22Rv1 (cell line): ENCODE results near the gene PCTP.

ENCODE experiments used
- CTCF ChIP-seq: fragments of 450-650 bp; IDR thresholded peaks from 2 replicates; pipeline ENCODE4 v1.5.1; 2017; ENCODE audit warnings: mild to moderate bottlenecking
- ZFX ChIP-seq: fragments of 450-650 bp; IDR thresholded peaks from 2 replicates; pipeline ENCODE4 v1.6.1; 2017; ENCODE audit warnings: antibody characterized with exemption, borderline replicate concordance

GRCh38 chr17:55717898-55718735, 32.7 kb upstream of the PCTP start:
- TF ChIP-seq CTCF (peak; percentile 92), ZFX (no peak)
